NAMALWA (cell line): ENCODE measurements around the gene SYNE2.
"Not testable (repeated sequence)": the region's sequence is repeated elsewhere in the genome, so short reads cannot be mapped to it uniquely, and the experiment has no call there.

Source experiments
- DNase-seq: peaks from one replicate; pipeline ENCODE4 v3.0.0-alpha.2; 2015; ENCODE audit warnings: low spot score

The SYNE2 gene

DNA sequence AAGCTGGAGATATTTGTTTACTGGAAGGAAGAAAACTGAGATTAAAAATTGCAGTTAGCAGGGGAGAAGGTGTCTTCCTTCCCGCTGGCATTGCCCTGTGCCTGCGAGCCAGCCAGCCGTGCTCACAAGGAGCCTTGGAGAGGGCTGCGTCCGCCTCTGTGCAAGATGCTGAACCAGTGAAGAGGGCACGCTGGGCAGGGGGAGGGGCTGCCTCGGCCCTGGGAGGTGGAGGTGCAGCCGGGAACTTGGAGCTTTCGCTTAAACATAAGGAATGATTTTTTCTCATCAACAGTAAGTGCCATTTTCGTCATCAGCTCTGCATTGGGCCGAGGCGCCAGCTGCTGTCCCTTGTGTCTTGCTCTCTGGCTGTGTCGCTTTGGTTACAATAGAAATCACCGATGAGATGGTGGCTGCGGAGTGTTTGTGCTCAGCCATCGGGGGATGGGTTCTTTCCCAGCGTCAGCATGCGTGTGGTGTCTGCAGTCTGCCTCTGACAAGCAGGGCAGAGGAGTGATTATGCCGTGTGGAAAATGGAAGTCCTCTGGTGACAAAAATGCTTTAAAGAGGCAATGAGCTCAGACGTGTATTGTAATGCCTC, 344.1 kb downstream of the SYNE2 start:
- no peak for DNase-seq

DNA sequence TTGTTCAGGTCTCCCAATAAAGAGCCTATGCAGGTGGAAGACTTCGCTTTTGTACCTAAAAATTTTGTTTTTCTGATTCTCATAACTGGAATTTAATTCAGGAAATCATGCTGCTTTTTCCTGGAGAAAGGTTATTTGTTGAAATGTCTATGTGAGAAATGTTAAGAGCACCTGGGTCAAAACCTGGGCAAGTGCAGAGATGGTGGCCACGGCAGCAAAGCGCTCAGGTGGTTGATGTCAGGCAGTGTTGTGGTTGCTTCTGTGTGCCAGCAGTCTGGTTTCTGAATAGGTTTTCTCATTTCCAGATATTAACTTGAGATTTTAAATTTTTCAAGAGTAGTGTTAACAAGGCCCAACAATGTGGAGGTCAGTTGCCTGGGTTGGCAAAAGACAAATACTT, 345.2 kb downstream of the SYNE2 start:
- no peak for DNase-seq

DNA sequence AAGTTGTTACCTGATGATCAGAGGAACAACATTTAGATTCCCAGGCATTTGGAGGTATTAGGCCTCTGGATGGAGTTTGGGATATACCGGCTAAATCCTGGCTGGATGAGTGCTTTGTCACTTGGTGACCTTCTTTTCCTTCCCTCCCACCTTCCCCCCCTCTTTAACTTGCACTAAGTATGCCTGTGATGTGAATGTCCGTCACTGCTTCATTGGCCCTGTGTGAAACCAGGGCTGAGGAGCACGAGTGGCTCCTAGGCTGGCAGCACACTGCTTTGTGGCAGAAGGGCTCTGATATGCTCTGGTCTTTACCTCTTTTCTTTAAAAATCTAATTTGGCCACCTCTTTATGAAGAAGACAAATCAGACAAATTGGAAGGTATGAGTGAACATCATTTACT, 345.7 kb downstream of the SYNE2 start:
- DNase-seq = no peak

DNA sequence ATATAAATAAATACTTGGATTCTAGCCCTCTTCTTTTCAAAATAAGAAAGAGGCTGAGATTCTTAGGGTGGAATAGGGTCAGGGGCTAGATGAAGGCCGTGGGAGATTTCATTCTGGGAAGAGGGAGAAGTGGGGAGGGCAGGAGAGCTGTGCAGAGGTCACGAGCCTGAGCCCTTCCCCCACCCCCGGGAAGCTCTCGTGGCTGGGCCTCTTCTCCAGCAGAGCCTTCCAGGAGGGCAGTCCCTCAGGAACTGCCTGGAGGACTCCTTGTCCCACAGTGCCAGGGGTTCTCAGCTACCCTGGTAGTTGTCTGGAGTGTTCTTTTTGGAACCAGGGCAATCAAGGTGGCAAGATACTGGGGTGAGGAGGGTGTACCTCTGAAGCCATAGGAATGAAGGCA, 347.4 kb downstream of the SYNE2 start:
- no peak for DNase-seq

DNA sequence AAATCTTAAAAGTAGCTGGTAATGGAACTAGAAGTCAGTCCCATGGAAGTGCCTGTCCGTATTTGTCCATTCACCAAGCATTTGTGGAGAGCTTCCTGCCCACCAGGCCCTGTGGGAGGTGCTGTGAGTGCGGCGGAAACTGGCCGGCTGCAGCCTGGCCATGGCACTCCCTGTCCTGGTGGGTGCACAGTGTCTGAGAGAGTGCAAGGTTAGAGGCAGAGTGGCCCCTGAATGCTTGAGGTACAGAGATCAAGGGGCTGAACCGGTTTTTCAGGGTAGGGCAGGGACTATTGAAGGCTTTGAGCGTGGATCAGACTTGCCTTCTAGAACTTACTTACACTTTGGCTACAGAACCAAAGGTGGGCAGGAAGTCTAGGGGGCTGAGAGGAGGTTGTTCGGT, 348.5 kb downstream of the SYNE2 start:
- DNase-seq = no peak

DNA sequence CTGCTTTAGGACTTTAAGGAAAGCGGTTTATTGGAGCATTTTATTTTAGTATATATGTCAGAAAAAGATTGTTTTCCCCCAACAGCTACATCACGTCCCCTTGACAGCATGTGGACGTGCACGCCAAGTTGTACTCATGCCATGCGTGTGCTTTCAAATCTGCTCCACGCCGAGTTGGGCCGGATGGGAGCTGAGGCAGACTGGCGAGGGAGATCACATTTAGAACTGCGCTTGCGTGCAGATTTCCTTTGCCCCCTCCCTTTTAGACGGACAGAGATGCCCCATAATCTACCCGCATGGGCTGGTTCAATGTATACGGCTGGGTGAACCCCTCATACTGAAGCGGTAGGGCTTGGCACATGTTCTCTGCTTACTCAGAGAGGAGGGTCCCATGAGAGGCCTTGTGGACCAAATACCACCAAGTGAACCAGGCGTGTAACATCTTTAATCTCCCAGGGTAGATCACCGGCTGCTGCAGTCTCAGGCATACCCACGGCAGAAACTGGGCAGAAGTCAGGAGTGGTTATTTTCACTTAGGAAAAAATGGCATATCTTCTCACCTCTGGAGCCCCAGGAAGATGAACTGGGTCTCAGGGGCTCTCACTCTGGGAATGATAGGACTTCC, 349.2 kb downstream of the SYNE2 start:
- DNase-seq = no peak

DNA sequence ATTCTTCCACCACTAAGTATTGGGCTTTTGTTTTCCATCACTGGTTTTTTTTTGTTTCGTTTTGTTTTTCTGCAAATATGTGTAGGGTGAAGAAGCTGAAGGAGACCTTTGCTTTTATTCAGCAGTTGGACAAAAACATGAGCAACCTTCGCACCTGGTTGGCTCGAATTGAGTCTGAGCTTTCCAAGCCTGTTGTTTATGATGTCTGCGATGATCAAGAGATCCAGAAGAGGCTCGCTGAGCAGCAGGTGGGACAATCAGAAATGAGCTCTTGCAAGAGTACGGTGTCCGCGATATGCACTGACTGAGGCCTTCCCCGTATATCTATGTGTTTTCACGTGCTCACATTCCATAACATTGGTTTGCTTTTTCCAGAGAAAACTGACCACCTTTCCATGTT, 349.9 kb downstream of the SYNE2 start:
- DNase-seq = no peak

DNA sequence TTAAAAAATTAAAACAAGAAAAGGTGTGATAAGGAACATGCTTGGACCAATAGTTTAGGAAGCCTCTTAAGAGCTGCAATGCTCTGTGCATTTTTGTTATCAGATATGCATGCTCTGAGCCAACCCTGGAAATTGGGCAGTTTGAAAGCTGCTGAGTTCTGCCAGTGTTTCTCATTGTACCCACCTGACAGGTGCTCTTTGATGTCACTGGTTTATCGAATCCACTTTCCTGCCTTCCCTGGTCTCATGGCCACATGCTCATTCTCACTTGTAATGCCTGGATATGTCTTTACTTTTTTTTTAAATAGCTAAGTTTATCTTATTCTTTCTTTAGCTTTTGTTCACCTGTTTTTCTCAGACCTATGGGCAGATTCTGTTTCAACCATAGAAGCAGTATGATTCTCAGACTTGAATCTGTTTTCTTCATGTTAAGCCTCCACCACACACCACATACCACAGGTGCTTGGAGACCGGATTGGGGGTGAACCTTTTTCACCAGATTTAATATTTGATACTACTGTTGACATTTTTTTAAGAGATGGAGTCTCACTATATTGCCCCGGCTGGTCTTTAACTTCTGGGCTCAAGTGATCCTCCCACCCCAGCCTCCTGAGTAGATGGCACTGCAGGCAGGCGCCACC, 350.7 kb downstream of the SYNE2 start:
- DNase-seq = no peak

DNA sequence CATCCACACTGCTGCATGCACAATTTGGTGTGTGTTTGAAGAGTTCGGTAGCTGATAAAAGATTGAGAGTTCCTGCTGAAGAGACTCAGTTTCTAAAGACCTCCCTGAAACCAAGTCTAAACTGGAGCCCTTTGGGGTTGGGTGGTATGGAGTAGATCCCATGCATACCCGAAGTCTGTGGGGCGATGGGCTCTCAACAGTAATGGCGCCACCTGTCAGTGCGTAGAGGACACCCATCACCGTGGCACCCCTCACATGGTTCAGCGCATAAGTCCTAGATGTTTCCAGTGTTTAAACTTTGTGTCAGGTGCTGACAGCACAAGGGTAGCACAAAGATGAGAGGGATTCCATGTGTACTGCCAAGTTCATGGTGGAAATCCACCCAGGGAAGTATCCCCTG, 355.5 kb downstream of the SYNE2 start:
- DNase-seq = no peak

DNA sequence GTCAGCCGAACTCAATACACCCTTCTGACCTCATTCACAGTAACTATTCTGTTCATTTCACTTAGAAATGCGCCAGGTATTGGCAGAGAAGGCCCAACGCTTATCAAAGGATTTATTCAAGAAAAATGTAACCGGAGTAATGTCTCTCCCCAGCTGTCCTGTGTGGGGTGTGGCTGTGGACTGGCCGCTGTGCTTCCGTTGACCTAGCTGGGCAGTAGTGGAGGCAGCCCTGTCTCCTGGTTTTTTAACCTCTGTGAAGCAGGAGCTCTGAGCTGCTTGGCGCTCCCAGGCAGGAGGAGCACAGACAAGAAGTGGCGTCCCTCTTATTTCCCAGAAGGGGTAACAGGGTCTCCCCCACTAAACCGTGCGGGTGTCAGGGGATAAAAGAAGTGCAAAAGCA, 356.2 kb downstream of the SYNE2 start:
- DNase-seq = no peak

DNA sequence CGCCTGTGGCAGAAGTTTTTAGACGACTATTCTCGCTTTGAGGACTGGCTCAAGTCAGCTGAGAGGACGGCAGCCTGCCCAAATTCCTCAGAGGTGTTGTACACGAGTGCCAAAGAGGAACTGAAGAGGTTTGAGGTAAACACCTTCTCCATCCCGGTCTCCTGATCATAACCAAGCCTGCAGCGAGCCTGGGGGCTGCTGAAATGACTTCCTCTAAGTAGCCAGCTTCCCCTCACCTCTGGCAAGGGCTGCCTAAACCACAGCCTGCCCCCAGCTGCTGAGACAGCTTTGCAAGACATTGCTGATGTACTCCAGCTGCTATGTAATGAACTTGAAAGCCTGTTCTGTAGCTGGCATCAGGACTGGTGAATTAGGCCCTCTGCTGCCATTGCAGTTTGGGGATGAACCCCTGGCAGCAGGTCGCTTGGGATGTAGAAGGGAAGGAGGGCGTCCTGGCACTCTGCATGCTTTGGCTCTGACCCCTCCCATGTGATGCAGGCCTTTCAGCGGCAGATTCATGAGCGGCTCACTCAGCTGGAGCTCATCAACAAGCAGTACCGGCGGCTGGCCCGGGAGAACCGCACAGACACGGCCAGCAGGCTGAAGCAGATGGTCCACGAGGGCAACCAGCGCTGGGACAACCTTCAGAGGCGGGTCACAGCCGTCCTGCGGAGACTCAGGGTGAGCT, 356.8 kb downstream of the SYNE2 start:
- DNase-seq = no peak

DNA sequence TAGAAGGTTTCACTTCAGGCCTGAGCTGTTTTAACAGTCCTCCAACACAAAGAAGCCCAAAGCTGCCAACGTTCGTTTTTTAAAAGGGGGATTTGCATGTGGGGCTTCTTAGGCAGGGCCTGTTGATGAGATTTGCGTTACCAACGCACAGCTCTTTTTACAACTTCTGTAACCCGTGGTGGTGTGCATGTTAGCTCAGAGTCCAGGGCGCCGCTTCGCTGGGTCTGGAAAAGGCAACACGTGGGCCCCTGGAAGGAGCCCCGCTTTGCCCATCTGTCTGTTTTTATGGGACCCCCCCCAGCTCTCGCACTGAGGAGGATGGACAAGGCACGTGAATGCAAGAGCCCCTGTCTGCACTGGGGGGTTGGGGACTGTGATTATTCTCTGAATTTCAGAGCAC, 357.4 kb downstream of the SYNE2 start:
- no peak for DNase-seq

DNA sequence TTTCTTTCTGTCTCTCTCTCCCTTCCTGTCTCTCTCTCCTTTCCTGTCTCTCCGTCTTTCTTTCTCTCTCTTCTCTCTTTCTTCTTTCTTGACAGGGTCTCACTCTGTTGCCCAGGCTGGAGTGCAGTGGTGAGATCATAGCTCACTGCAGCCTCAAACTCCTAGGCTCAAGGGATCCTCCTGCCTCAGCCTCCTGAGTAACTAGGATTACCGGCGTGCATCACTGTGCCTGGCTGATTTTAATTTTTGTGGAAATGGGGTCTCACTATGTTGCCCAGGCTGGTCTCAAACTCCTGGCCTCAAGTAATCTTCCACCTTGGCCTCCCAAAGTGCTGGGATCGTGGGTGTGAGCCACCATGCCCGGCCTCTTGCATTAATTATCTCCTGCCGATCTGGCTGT, 358.1 kb downstream of the SYNE2 start:
- DNase-seq = not testable (repeated sequence)

DNA sequence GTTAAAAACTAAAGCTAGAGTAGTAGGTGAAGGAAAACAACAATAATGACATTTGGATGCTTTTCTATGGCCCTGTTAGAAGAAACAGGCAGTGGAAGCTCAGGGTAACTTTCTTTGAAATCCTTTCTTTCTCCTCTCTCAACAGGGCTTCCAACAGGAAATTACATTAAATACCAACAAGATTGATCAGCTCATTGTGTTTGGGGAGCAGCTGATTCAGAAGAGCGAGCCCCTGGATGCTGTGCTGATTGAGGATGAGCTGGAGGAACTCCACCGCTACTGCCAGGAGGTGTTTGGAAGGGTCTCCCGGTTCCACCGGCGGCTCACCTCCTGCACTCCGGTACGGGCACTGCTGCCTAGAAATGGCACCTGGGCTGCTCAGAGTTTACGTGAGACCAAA, 359.9 kb downstream of the SYNE2 start:
- no peak for DNase-seq

DNA sequence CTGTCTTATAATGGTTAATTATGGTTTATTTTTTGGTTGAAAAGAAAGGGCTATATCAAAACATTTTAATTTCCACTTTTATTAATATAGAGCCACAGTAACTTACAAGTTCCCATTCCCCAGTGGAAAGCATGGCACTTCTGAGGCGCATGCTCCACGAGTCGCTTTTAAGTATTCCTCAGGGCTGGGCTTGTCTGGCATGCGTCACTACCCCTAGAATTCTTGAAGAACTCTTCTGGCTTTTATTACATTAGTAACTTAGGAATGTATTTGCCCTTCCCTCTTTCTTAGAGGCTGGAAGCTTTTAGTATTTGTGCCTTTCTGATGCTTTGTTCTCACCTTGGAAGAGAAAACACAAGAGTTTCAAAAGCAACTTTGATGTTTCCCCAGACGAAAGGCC, 360.3 kb downstream of the SYNE2 start:
- DNase-seq = no peak

DNA sequence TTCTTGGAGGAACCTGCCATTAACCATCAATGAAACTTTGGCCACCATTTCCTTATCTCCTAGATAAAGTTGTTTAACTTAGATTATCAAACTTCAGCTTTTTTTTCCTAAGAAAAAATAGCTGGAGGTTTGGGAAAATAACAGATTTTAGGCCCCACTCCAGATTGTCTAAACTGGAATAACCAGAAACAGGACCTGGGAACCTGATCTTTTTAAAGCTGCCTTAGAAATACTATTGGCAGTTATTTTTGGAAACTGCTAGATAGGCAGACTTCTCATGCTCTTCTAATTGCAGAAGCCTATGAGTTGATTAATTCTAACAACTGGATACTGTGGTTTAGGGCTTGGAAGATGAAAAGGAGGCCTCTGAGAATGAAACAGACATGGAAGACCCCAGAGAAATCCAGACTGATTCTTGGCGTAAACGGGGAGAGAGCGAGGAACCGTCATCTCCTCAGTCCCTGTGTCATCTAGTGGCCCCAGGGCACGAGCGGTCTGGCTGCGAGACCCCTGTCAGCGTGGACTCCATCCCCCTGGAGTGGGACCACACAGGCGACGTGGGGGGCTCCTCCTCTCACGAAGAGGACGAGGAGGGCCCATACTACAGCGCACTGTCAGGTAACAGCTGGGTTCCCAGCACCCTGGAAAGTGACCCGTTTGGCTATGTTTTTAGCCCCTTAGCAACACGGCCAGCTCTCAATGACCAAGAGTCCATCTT, 361.2 kb downstream of the SYNE2 start:
- DNase-seq = no peak

DNA sequence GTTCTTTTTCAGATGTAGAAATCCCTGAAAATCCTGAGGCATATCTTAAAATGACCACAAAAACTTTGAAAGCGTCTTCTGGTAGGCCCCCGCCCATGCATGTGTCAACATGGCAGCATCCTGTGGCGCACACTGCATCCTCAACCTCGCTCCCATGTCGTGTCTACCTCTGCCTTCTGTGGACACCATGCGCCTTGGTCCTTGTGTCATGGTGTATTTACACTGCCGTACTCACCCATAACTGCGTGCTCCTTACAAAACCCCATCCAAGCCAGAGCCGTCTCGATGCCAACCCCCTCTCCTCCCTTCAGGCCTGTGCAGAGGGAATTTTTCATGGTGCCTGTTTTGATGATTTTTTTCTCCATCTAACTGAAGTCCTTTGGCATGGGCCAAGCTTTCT, 362.5 kb downstream of the SYNE2 start:
- DNase-seq = no peak

DNA sequence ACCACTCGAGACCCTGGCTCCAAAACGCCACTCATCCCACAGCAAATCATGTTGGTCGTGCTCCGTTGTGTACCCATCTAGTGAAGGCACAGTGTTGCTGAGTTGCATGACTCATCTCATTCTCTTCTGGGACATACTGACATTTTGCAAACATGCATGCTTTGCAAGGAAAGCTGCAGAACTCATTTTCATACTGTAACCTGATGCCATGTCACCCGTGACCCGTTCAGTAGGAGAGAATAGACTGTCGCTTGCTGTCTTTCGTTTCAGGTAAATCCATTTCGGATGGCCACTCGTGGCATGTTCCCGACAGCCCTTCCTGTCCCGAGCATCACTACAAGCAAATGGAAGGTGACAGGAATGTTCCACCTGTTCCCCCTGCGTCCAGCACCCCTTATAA, 363.2 kb downstream of the SYNE2 start:
- DNase-seq = no peak

DNA sequence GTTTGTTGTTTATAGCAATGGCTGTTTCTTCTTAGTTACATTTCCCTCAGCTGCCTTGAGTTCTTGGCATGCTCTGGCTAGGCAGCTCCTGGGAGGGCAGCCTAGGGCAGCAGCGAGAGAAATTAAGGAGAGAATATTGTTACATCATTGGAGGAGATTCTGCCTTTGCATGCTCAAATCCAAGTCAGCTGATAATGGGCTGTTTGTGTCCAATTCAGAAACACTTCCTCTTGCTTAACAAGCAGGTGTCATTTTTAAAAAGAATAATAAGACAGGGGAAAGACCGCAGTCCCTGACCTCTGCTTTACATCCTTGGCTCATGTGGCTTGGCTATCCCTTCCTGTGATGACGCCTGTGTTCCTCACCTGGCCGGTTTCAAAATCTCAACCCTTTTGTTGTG, 364.5 kb downstream of the SYNE2 start:
- peak; percentile 19 for DNase-seq

DNA sequence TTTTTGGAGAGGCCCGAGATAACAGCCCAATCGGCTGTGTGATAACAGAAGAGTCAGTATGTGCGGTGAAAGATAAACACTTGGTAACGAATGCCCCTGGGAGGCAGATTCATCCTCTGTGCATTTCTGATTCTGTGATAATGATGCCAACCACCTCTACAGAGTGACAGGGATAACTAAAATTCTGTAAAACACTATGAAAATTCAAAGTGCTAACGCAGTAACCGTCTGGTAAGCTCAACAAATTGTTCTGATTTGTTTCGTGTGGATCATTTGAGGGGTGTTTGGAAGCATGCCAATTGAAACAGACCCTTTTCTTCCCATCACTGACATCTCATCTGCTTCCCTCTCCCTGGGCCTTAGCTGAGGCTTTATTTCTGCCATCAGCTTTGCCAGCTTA, 365.0 kb downstream of the SYNE2 start:
- DNase-seq = no peak

DNA sequence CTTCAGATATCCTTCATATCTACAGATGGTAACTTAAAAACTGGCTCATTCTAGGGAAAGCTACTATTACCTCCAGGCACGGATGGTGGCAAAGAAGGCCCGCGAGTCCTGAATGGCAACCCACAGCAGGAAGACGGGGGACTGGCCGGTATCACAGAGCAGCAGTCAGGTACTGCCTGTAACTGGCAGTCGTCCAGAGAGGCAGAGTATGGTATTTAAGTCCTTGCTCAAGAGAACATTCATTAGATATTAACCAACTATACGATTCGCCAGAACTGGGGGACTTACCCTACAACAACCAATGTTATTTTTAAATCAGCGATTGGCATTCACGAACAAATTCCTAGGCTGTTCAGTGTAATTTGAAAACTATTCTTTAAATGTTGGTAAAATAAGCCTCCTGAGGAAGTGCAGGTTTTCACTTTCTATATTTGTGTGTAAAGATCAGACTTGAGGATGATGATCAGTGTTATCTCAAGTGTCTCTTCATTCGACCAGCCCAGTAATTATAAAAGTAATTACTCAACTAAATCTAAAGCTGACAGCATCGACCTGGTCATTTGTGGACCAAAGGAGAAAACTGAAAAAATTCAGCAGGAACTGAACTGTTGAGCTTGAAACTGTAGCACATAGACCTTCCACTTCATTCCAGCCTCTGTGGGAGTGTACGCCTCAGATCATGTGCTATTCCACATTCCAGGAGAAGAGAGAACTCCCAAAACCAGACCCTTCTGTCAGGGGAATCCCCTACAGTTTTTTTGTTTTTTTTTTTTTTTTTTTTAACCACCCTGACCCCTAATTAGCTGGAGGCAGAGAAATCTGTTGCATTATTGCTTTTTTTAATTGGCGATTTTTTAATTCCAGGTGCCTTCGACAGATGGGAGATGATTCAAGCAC, 365.8 kb downstream of the SYNE2 start:
- no peak for DNase-seq

DNA sequence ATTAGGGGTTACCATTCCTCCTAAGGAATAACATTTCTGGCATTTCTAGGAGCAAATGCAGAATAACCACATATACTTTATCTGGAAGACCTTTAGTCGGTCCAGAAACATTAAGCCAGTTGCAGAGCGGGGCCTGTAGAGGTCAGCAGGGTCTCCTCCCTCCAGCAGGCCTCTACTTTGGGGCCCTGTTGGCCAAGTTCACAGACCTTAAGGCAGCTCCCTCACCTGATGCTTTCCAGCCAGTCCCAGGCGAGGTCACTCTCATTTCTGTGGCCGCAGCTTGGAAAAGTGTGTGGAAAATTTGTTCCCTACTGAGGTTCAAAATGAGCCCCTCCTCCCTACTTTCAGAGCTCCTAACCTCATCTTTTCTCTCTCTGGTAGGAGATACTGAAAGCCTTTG, 367.3 kb downstream of the SYNE2 start:
- DNase-seq = no peak
